ENCODE data around the gene MUC5B.
"Not testable (repeated sequence)": the region's sequence is repeated elsewhere in the genome, so short reads cannot be mapped to it uniquely, and the experiment has no call there.

Gene MUC5B

GRCh38 chr11:1206391-1207271 lies 16.2 kb upstream of the MUC5B start:
- H3K27me3 ChIP-seq (ENCODE audit: control insufficient read depth, insufficient read depth, low read length): no peaks in the 10 kb centered on the region
- no peak overlapping the region for H3K27ac ChIP-seq (ENCODE audit: low read depth, low read length)
- no peak overlapping the region for H3K9ac ChIP-seq (ENCODE audit: low read depth, low read length)

GRCh38 chr11:1207401-1208143 lies 15.3 kb upstream of the MUC5B start:
- Histone ChIP-seq H3K27ac (ENCODE audit: low read depth, low read length) (no peak overlapping the region), H3K9ac (ENCODE audit: low read depth, low read length) (no peak overlapping the region), H3K4me1 (ENCODE audit: control insufficient read depth, insufficient read depth, low read length) (no peaks in the 10 kb centered on the region), H3K27me3 (ENCODE audit: control insufficient read depth, insufficient read depth, low read length) (no peaks in the 10 kb centered on the region), H3K36me3 (ENCODE audit: control insufficient read depth, insufficient read depth, low read length) (no peaks in the 10 kb centered on the region), H3K4me3 (ENCODE audit: low read depth, low read length) (no peak overlapping the region), H3K9me3 (ENCODE audit: control insufficient read depth, insufficient read depth, low read length) (peaks cover 8% of the 10 kb centered on the region)

More at GRCh38 chr11:1206391-1207271, 16.2 kb upstream of the MUC5B start:
- no peaks in the 10 kb centered on the region for H3K36me3 ChIP-seq (ENCODE audit: control insufficient read depth, insufficient read depth, low read length)
- H3K4me1 ChIP-seq (ENCODE audit: control insufficient read depth, insufficient read depth, low read length): no peaks in the 10 kb centered on the region
- peaks cover 3% of the 10 kb centered on the region for H3K9me3 ChIP-seq (ENCODE audit: control insufficient read depth, insufficient read depth, low read length)
- no peak overlapping the region for H3K4me3 ChIP-seq (ENCODE audit: low read depth, low read length)

DNA sequence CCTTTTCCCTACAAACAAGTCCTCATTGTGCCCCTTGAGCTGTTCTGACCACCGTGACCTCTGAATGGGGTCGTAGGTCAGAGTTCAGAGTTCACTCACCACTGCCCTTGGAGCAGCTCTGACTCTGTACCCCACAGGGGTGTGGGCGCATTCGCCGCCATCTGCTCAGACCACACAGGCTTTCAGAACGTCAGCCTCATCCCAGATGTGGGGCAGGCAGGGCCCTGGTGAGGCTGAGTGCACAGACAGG lies 14.8 kb upstream of the MUC5B start:
- H3K27me3 ChIP-seq (ENCODE audit: control insufficient read depth, insufficient read depth, low read length): no peaks in the 10 kb centered on the region

GRCh38 chr11:1208394-1209261 lies 14.2 kb upstream of the MUC5B start:
- Histone ChIP-seq H3K27me3 (ENCODE audit: control insufficient read depth, insufficient read depth, low read length) (no peaks in the 10 kb centered on the region), H3K4me3 (ENCODE audit: low read depth, low read length) (no peak overlapping the region), H3K27ac (ENCODE audit: low read depth, low read length) (no peak overlapping the region), H3K4me1 (ENCODE audit: control insufficient read depth, insufficient read depth, low read length) (no peaks in the 10 kb centered on the region), H3K9me3 (ENCODE audit: control insufficient read depth, insufficient read depth, low read length) (peaks cover 8% of the 10 kb centered on the region), H3K9ac (ENCODE audit: low read depth, low read length) (no peak overlapping the region), H3K36me3 (ENCODE audit: control insufficient read depth, insufficient read depth, low read length) (no peaks in the 10 kb centered on the region)

More for the DNA sequence above, 14.8 kb upstream of the MUC5B start:
- Histone ChIP-seq H3K9ac (ENCODE audit: low read depth, low read length) (no peak overlapping the region), H3K36me3 (ENCODE audit: control insufficient read depth, insufficient read depth, low read length) (no peaks in the 10 kb centered on the region), H3K4me3 (ENCODE audit: low read depth, low read length) (no peak overlapping the region), H3K4me1 (ENCODE audit: control insufficient read depth, insufficient read depth, low read length) (no peaks in the 10 kb centered on the region), H3K9me3 (ENCODE audit: control insufficient read depth, insufficient read depth, low read length) (peaks cover 8% of the 10 kb centered on the region), H3K27ac (ENCODE audit: low read depth, low read length) (no peak overlapping the region)

DNA sequence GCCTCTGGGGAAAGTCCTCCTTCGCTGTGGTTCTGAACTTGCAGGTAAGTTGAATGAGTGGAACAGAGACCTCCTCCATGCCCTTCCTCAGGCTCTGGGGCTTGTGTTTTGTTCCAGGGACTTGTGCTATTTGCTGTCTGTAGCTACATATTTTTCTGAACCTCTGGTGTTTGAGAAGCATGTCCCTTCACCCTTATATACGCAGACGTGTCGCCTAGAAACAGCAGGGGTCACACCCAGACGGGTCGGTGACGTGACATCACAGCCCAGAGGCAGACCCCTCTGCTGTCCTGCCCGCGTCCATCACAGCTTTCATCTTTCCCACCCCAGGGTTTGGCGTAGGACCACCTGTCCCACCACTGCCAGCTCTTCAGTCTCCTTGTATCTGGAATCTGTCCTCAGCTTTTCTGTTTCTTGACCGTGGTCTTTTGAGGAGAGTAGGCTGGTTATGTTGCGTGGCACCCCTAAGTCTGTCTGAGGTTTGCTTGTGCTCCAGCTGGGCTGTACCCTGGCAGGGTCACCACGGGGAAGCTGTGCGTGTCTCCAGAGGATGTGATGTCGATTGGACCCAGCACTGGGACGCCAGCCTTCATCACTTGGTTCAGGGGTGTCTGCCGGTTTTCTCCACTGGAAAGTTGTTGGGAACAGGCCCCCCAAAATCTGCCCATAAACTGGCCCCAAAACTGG lies 13.4 kb upstream of the MUC5B start:
- Histone ChIP-seq H3K27me3 (ENCODE audit: control insufficient read depth, insufficient read depth, low read length) (no peaks in the 10 kb centered on the region), H3K4me1 (ENCODE audit: control insufficient read depth, insufficient read depth, low read length) (no peaks in the 10 kb centered on the region), H3K27ac (ENCODE audit: low read depth, low read length) (no peak overlapping the region), H3K4me3 (ENCODE audit: low read depth, low read length) (no peak overlapping the region), H3K36me3 (ENCODE audit: control insufficient read depth, insufficient read depth, low read length) (no peaks in the 10 kb centered on the region), H3K9ac (ENCODE audit: low read depth, low read length) (no peak overlapping the region), H3K9me3 (ENCODE audit: control insufficient read depth, insufficient read depth, low read length) (peaks cover 8% of the 10 kb centered on the region)

GRCh38 chr11:1211838-1212237 lies 11.0 kb upstream of the MUC5B start:
- no peaks in the 10 kb centered on the region for H3K4me1 ChIP-seq (ENCODE audit: control insufficient read depth, insufficient read depth, low read length)
- H3K27me3 ChIP-seq (ENCODE audit: control insufficient read depth, insufficient read depth, low read length): no peaks in the 10 kb centered on the region
- H3K9me3 ChIP-seq (ENCODE audit: control insufficient read depth, insufficient read depth, low read length): peaks cover 8% of the 10 kb centered on the region
- H3K36me3 ChIP-seq (ENCODE audit: control insufficient read depth, insufficient read depth, low read length): no peaks in the 10 kb centered on the region
- H3K27ac ChIP-seq (ENCODE audit: low read depth, low read length): no peak overlapping the region
- no peak overlapping the region for H3K9ac ChIP-seq (ENCODE audit: low read depth, low read length)
- no peak overlapping the region for H3K4me3 ChIP-seq (ENCODE audit: low read depth, low read length)

GRCh38 chr11:1215826-1216225 lies 7.0 kb upstream of the MUC5B start:
- H3K9me3 ChIP-seq (ENCODE audit: control insufficient read depth, insufficient read depth, low read length); H3K27me3 ChIP-seq (ENCODE audit: control insufficient read depth, insufficient read depth, low read length); H3K36me3 ChIP-seq (ENCODE audit: control insufficient read depth, insufficient read depth, low read length); H3K4me1 ChIP-seq (ENCODE audit: control insufficient read depth, insufficient read depth, low read length); H3K4me3 ChIP-seq (ENCODE audit: low read depth, low read length); H3K9ac ChIP-seq (ENCODE audit: low read depth, low read length); H3K27ac ChIP-seq (ENCODE audit: low read depth, low read length): not testable (repeated sequence)

DNA sequence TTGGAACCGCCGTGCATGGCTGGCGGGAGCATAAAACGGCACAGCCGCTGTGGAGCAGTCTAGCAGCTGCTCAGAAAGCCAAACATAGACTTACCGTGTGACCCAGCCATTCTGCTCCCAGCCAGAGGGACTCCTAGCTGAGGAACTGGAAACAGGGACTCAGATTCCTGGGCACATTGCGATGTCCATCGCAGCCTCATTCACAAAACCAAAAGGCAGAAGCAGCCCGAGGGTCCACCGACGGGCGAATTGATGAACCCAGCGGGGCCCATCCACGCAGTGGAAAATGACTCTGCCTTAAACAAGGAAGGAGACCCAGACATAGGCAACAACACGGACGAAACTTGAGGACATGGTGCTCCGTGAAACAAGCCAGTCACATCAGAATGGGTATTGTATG lies 5.7 kb upstream of the MUC5B start:
- Histone ChIP-seq H3K27ac (ENCODE audit: low read depth, low read length) (no peak overlapping the region), H3K9ac (ENCODE audit: low read depth, low read length) (no peak overlapping the region), H3K4me3 (ENCODE audit: low read depth, low read length) (no peak overlapping the region), H3K9me3 (ENCODE audit: control insufficient read depth, insufficient read depth, low read length) (peaks cover under 1% of the 10 kb centered on the region; the same call in 1 of the 2 replicates), H3K4me1 (ENCODE audit: control insufficient read depth, insufficient read depth, low read length) (no peaks in the 10 kb centered on the region), H3K36me3 (ENCODE audit: control insufficient read depth, insufficient read depth, low read length) (no peaks in the 10 kb centered on the region), H3K27me3 (ENCODE audit: control insufficient read depth, insufficient read depth, low read length) (no peaks in the 10 kb centered on the region)

- Histone ChIP-seq H3K36me3 (ENCODE audit: control insufficient read depth, insufficient read depth, low read length) (no peaks in the 10 kb centered on the region), H3K9ac (ENCODE audit: low read depth, low read length) (no peak overlapping the region), H3K4me1 (ENCODE audit: control insufficient read depth, insufficient read depth, low read length) (no peaks in the 10 kb centered on the region), H3K27me3 (ENCODE audit: control insufficient read depth, insufficient read depth, low read length) (no peaks in the 10 kb centered on the region), H3K9me3 (ENCODE audit: control insufficient read depth, insufficient read depth, low read length) (no peaks in the 10 kb centered on the region), H3K4me3 (ENCODE audit: low read depth, low read length) (no peak overlapping the region), H3K27ac (ENCODE audit: low read depth, low read length) (no peak overlapping the region)
Observed at GRCh38 chr11:1218256-1218787, 4.5 kb upstream of the MUC5B start.

DNA sequence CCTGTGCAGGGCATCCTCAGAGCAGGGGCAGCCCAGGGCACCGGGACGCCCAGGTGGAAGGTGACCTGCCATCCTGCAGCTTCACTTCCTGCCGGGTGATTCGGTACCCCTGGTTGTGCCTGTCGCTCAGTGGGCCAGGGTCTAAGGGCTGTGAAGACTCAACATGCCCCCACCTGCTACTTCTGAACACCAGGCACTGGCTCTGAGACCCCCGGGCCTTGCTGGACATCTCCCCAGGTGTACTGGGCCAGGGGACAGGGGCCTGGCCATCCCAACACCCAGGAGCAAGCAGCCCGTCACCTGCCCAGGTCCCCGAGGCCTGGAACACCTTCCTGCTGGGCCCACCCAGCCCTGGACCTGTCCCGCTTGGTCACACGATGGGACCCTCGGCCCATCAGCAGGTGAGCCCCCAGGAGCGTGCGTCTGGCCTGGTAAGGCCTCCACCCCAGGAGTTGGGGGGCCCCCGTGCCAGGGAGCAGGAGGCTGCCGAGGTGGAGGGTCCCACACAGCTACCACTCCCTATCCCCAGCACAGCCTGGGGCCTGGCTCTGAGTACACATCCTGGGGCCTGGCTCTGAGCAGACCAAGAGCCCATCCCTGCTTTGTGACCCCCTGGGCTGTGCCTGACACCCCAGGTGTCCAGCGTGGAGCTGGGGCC lies 3.9 kb upstream of the MUC5B start:
- Histone ChIP-seq H3K4me1 (ENCODE audit: control insufficient read depth, insufficient read depth, low read length) (no peaks in the 10 kb centered on the region; the same call in 1 of the 2 replicates), H3K27me3 (ENCODE audit: control insufficient read depth, insufficient read depth, low read length) (no peaks in the 10 kb centered on the region), H3K4me3 (ENCODE audit: low read depth, low read length) (no peak overlapping the region), H3K27ac (ENCODE audit: low read depth, low read length) (no peak overlapping the region), H3K9ac (ENCODE audit: low read depth, low read length) (no peak overlapping the region), H3K9me3 (ENCODE audit: control insufficient read depth, insufficient read depth, low read length) (no peaks in the 10 kb centered on the region), H3K36me3 (ENCODE audit: control insufficient read depth, insufficient read depth, low read length) (no peaks in the 10 kb centered on the region)

Data from HUES48 (cell line).